ENCODE results near the gene INSM1. TPM values are rescaled to one million over a fixed set of nuclear protein-coding genes. Genes with fewer than 3 reads are reported as not detected.

Gene INSM1
- total and polyA plus RNA-seq, 7 experiments from 2014 or later: 0.12 to 0.53 TPM; not detected in 5

DNA sequence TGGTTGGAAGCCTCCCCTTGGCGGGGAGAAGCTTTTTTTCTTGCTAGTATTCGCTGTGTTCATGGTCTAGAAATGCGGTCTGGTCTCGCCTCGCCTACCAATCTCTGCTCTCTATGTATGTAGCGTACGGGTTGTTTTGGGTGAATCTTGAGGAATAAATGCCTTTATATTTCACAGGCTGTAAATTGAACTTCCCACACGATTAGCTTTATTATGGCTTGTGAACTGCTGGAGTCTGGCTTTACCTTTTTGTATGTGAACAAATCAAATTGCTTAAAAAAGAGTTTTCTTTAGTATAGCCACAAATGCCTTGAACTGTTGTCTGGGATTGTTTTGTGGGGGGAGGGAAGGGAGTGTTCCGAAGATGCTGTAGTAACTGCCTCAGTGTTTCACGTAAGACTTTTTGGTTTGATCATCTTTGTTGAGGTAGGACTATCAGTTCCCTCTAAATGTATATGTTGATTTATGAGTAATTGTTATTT, 2.2 kb downstream of the INSM1 start:
- DNase-seq (no peak), ATAC-seq (no peak)
- Histone ChIP-seq H3K4me3 (ENCODE audit: low read length) (no peak overlapping the region), H3K27me3 (ENCODE audit: control insufficient read depth in 2 of 2, insufficient read depth in 2 of 2, low read length in 2 of 2) (peaks cover 0 to 5% of the 10 kb centered on the region in 2 donors), H3K4me1 (ENCODE audit: control insufficient read depth in 2 of 2, insufficient read depth in 2 of 2, low read length in 2 of 2) (no peaks in the 10 kb centered on the region), H3K36me3 (ENCODE audit: control insufficient read depth in 2 of 3, insufficient read depth in 3 of 3, low read length in 3 of 3) (no peaks in the 10 kb centered on the region), H3K27ac (ENCODE audit: low read depth, low read length) (no peak overlapping the region), H3K9me3 (ENCODE audit: control insufficient read depth in 2 of 3, low read length in 3 of 3) (no peaks in the 10 kb centered on the region)
- peak overlapping the region in 9 of 10 donors; percentile 11 to 82 (median 68) for H3K4me3 Mint-ChIP-seq
- ChIA-PET CTCF (no interaction called here), POLR2A (no interaction called here)
- H3K9me3 Mint-ChIP-seq: no peaks in the 10 kb centered on the region
- intact Hi-C loops (cut with micrococcal nuclease): no loop called here
- peak overlapping the region in 1 of 9 donors; percentile 51 for H3K27ac Mint-ChIP-seq
- peaks cover 0 to 5% (median 0%) of the 10 kb centered on the region in 5 donors for H3K36me3 Mint-ChIP-seq
- peaks cover 8 to 18% (median 13%) of the 10 kb centered on the region in 7 donors for H3K4me1 Mint-ChIP-seq
- peaks cover 66 to 72% (median 68%) of the 10 kb centered on the region in 5 donors for H3K27me3 Mint-ChIP-seq

DNA sequence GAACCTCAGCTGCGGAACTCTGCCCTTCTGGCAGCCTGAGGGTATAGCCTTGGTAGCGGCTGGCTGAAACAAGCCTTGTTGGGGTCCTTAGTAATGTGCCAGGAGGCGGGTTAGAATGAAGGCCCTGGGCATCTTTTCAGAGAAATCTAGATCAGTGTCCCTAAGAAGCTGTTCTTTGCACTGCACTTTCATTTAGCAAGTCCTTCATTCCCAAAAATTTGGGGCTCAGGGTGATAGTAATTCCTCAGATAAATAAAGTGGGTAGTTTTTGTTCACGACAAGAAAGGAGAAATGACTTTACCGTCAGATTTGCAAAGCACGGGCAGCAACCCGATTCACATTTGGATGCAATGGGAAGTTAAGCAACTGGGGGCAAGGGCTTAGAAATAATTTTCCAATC, 3.2 kb downstream of the INSM1 start:
- POLR2A ChIA-PET: no interaction called here
- Mint-ChIP-seq H3K9me3 (no peaks in the 10 kb centered on the region), H3K4me3 (no peak overlapping the region), H3K36me3 (peaks cover 0 to 5% (median 0%) of the 10 kb centered on the region in 5 donors), H3K4me1 (peaks cover 6 to 12% (median 8%) of the 10 kb centered on the region in 7 donors), H3K27ac (no peak overlapping the region), H3K27me3 (peaks cover 66 to 72% (median 69%) of the 10 kb centered on the region in 5 donors)
- Histone ChIP-seq H3K9me3 (ENCODE audit: control insufficient read depth in 2 of 3, low read length in 3 of 3) (no peaks in the 10 kb centered on the region), H3K27ac (ENCODE audit: low read depth, low read length) (no peak overlapping the region), H3K4me3 (ENCODE audit: low read length) (no peak overlapping the region), H3K4me1 (ENCODE audit: control insufficient read depth in 2 of 2, insufficient read depth in 2 of 2, low read length in 2 of 2) (no peaks in the 10 kb centered on the region), H3K36me3 (ENCODE audit: control insufficient read depth in 2 of 3, insufficient read depth in 3 of 3, low read length in 3 of 3) (no peaks in the 10 kb centered on the region), H3K27me3 (ENCODE audit: control insufficient read depth in 2 of 2, insufficient read depth in 2 of 2, low read length in 2 of 2) (peaks cover 0 to 5% of the 10 kb centered on the region in 2 donors)
- DNase-seq (no peak), ATAC-seq (no peak)
- intact Hi-C loops (cut with micrococcal nuclease): no loop called here
- CTCF ChIA-PET: no interaction called here

DNA sequence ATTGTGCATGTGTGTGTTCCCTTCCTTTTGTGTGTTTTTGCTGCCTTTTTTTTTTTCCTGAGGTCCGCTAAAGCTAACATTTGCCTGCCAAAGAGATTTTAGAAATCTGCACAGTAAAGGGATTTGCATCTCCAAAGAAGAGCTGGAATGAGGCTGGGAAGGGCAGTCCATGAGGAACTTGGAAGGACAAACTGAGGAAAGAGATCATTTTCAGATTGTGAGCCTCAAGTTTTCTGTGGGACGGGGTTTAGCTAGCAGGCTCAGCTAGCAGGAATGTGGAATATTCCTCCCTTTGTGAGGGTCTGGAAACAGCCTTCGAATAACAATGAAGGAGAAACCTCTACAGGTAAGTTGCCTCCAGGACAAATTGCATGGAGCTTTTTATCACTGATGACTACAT, 3.8 kb downstream of the INSM1 start:
- H3K4me1 Mint-ChIP-seq: peaks cover 6 to 8% (median 7%) of the 10 kb centered on the region in 7 donors
- no peak for DNase-seq
- intact Hi-C loops (cut with micrococcal nuclease): no loop called here
- no peak overlapping the region for H3K4me3 ChIP-seq (ENCODE audit: low read length)
- no peaks in the 10 kb centered on the region for H3K4me1 ChIP-seq (ENCODE audit: control insufficient read depth in 2 of 2, insufficient read depth in 2 of 2, low read length in 2 of 2)
- H3K27ac Mint-ChIP-seq: no peak overlapping the region
- H3K36me3 ChIP-seq (ENCODE audit: control insufficient read depth in 2 of 3, insufficient read depth in 3 of 3, low read length in 3 of 3): no peaks in the 10 kb centered on the region
- POLR2A ChIA-PET: no interaction called here
- no peak overlapping the region for H3K27ac ChIP-seq (ENCODE audit: low read depth, low read length)
- H3K9me3 ChIP-seq (ENCODE audit: control insufficient read depth in 2 of 3, low read length in 3 of 3): no peaks in the 10 kb centered on the region
- CTCF ChIA-PET: no interaction called here
- H3K36me3 Mint-ChIP-seq: peaks cover 0 to 5% (median 0%) of the 10 kb centered on the region in 5 donors
- H3K9me3 Mint-ChIP-seq: no peaks in the 10 kb centered on the region
- peaks cover 63 to 69% (median 65%) of the 10 kb centered on the region in 5 donors for H3K27me3 Mint-ChIP-seq
- ATAC-seq: no peak
- H3K4me3 Mint-ChIP-seq: no peak overlapping the region
- H3K27me3 ChIP-seq (ENCODE audit: control insufficient read depth in 2 of 2, insufficient read depth in 2 of 2, low read length in 2 of 2): peaks cover 0 to 5% of the 10 kb centered on the region in 2 donors

DNA sequence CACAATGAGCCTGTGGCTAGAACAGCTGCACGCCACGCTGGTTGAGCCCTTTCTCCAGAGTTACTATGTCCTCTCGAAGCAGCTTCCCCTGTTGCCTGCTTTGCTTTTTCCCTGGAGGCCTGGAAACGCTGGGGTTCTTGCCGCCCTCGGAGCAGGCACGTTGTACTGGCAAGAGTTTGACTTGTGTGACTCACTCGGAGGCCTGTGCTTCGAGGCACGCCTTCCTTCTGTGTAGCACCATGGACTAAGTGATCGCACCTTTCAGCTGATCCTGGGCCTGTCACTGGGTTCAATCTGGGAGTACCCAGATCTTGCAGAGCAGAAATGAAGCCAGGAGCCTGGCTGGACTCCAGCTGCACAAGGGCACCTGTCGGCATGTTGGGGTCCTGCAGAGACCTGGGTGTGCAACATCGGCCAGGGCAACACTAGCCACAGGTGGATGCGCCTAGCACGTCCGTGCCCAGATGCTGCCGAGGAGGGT, 5.2 kb downstream of the INSM1 start:
- Mint-ChIP-seq H3K9me3 (no peaks in the 10 kb centered on the region), H3K4me3 (no peak overlapping the region), H3K27ac (no peak overlapping the region), H3K27me3 (peaks cover 59 to 65% (median 62%) of the 10 kb centered on the region in 5 donors), H3K4me1 (peaks cover 5 to 8% (median 7%) of the 10 kb centered on the region in 7 donors), H3K36me3 (peaks cover 0 to 5% (median 0%) of the 10 kb centered on the region in 5 donors)
- ChIA-PET CTCF (no interaction called here), POLR2A (no interaction called here)
- DNase-seq (no peak), ATAC-seq (no peak)
- intact Hi-C loops (cut with micrococcal nuclease): no loop called here
- Histone ChIP-seq H3K27ac (ENCODE audit: low read depth, low read length) (no peak overlapping the region), H3K27me3 (ENCODE audit: control insufficient read depth in 2 of 2, insufficient read depth in 2 of 2, low read length in 2 of 2) (peaks cover 0 to 5% of the 10 kb centered on the region in 2 donors), H3K4me1 (ENCODE audit: control insufficient read depth in 2 of 2, insufficient read depth in 2 of 2, low read length in 2 of 2) (no peaks in the 10 kb centered on the region), H3K4me3 (ENCODE audit: low read length) (no peak overlapping the region), H3K9me3 (ENCODE audit: control insufficient read depth in 2 of 3, low read length in 3 of 3) (no peaks in the 10 kb centered on the region), H3K36me3 (ENCODE audit: control insufficient read depth in 2 of 3, insufficient read depth in 3 of 3, low read length in 3 of 3) (no peaks in the 10 kb centered on the region)

DNA sequence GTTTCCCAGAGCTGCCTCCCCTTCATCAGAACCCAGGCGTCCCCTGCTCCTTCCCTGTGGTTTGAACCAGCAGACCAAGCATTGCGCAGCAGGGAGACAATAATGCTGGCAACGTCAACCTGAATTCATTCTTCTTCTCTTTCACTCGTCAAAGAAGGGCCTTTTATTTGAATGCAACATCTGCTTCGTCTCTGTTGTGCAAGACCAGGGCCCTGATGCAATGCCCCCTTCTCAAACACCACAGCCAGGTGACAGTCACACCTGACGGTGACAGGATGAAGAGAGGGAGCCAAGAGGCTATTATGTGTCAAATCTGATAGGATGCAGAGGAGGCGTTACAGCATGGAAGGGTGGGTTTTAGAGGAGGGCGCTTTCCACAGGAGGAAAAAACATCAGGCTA, 8.0 kb downstream of the INSM1 start:
- DNase-seq: no peak
- Mint-ChIP-seq H3K36me3 (no peaks in the 10 kb centered on the region), H3K27ac (no peak overlapping the region), H3K4me1 (peaks cover 0 to 2% (median 0%) of the 10 kb centered on the region in 7 donors), H3K27me3 (peaks cover 52 to 62% (median 57%) of the 10 kb centered on the region in 5 donors), H3K9me3 (peaks cover 0 to 4% (median 0%) of the 10 kb centered on the region in 11 donors), H3K4me3 (no peak overlapping the region)
- ATAC-seq: no peak
- no peaks in the 10 kb centered on the region for H3K4me1 ChIP-seq (ENCODE audit: control insufficient read depth in 2 of 2, insufficient read depth in 2 of 2, low read length in 2 of 2)
- no peaks in the 10 kb centered on the region for H3K9me3 ChIP-seq (ENCODE audit: control insufficient read depth in 2 of 3, low read length in 3 of 3)
- peaks cover 0 to 5% of the 10 kb centered on the region in 2 donors for H3K27me3 ChIP-seq (ENCODE audit: control insufficient read depth in 2 of 2, insufficient read depth in 2 of 2, low read length in 2 of 2)
- CTCF ChIA-PET: no interaction called here
- POLR2A ChIA-PET: no interaction called here
- no peak overlapping the region for H3K4me3 ChIP-seq (ENCODE audit: low read length)
- H3K36me3 ChIP-seq (ENCODE audit: control insufficient read depth in 2 of 3, insufficient read depth in 3 of 3, low read length in 3 of 3): no peaks in the 10 kb centered on the region
- intact Hi-C loops (cut with micrococcal nuclease): no loop called here
- no peak overlapping the region for H3K27ac ChIP-seq (ENCODE audit: low read depth, low read length)

DNA sequence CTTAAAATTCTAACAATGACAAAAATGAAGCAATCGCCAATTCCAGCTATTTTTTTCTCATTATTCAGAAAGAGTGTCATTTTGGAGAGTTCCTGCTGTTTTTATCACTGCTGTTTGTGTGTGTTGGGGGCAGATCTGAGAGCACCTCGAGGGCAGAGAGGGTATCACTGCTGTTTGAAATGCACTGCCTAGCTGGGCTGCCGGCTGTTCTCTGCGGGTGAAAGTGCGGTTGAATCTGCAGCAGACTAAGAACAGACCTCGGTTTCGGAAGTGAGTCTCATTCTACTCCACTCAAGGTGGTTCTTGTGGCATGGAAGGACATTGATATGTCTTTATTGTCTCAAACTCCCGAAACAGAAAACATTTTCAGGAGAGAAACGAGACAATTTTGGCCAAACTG, 18.3 kb downstream of the INSM1 start:
- no peak overlapping the region for H3K27ac ChIP-seq (ENCODE audit: low read depth, low read length)
- peaks cover 0 to under 1% (median 0%) of the 10 kb centered on the region in 3 experiments for H3K36me3 ChIP-seq (ENCODE audit: control insufficient read depth in 2 of 3, insufficient read depth in 3 of 3, low read length in 3 of 3)
- no peaks in the 10 kb centered on the region for H3K27me3 ChIP-seq (ENCODE audit: control insufficient read depth in 2 of 2, insufficient read depth in 2 of 2, low read length in 2 of 2)
- no peak overlapping the region for H3K4me3 Mint-ChIP-seq
- H3K4me3 ChIP-seq (ENCODE audit: low read length): no peak overlapping the region
- H3K36me3 Mint-ChIP-seq: peaks cover 0 to 6% (median 0%) of the 10 kb centered on the region in 5 donors
- no peak overlapping the region for H3K27ac Mint-ChIP-seq
- H3K27me3 Mint-ChIP-seq: peaks cover 0 to 5% (median 0%) of the 10 kb centered on the region in 5 donors
- DNase-seq (no peak), ATAC-seq (no peak)
- peaks cover 0 to 4% (median 0%) of the 10 kb centered on the region in 7 donors for H3K4me1 Mint-ChIP-seq
- ChIA-PET POLR2A (no interaction called here), CTCF (no interaction called here)
- intact Hi-C loops (cut with micrococcal nuclease): no loop called here
- H3K4me1 ChIP-seq (ENCODE audit: control insufficient read depth in 2 of 2, insufficient read depth in 2 of 2, low read length in 2 of 2): no peaks in the 10 kb centered on the region
- H3K9me3 ChIP-seq (ENCODE audit: control insufficient read depth in 2 of 3, low read length in 3 of 3): no peaks in the 10 kb centered on the region
- no peaks in the 10 kb centered on the region for H3K9me3 Mint-ChIP-seq

DNA sequence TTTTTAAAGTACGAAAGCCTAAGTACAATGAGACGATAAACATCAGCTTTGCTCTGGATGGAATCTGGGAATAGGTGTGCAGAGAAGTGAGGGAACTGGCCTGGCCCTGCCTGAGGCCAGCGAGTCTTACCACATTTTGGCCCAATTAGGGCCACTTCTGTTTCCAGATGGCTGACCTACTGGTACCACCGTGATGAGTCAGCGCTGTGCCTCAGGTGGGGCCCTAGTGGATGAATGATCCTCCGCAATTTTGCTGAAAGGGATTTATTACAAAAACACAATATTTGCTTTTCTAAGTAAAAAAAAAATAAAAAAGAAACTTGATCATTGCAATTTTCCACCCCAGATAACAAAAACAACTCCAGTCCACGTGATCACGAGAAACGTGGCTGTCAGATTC, 22.5 kb downstream of the INSM1 start:
- Histone ChIP-seq H3K4me3 (ENCODE audit: low read length) (no peak overlapping the region), H3K36me3 (ENCODE audit: control insufficient read depth in 2 of 3, insufficient read depth in 3 of 3, low read length in 3 of 3) (peaks cover 0 to 23% (median 0%) of the 10 kb centered on the region in 3 experiments), H3K27ac (ENCODE audit: low read depth, low read length) (no peak overlapping the region), H3K27me3 (ENCODE audit: control insufficient read depth in 2 of 2, insufficient read depth in 2 of 2, low read length in 2 of 2) (no peaks in the 10 kb centered on the region), H3K4me1 (ENCODE audit: control insufficient read depth in 2 of 2, insufficient read depth in 2 of 2, low read length in 2 of 2) (no peaks in the 10 kb centered on the region), H3K9me3 (ENCODE audit: control insufficient read depth in 2 of 3, low read length in 3 of 3) (no peaks in the 10 kb centered on the region)
- Mint-ChIP-seq H3K27ac (no peak overlapping the region), H3K27me3 (peaks cover 0 to 4% (median 0%) of the 10 kb centered on the region in 5 donors), H3K4me3 (no peak overlapping the region), H3K36me3 (peaks cover 0 to 30% (median 4%) of the 10 kb centered on the region in 5 donors), H3K4me1 (peaks cover 0 to 4% (median 0%) of the 10 kb centered on the region in 7 donors), H3K9me3 (no peaks in the 10 kb centered on the region)
- ATAC-seq: no peak
- DNase-seq: no peak
- POLR2A ChIA-PET: no interaction called here
- CTCF ChIA-PET: no interaction called here
- intact Hi-C loops (cut with micrococcal nuclease): no loop called here
